ENCODE measurements around the gene CYTL1. TPM values are rescaled to one million over a fixed set of nuclear protein-coding genes. Genes with fewer than 3 reads are reported as not detected.

Gene CYTL1
- total RNA-seq, 1 donor from 2014 or later: not detected

DNA sequence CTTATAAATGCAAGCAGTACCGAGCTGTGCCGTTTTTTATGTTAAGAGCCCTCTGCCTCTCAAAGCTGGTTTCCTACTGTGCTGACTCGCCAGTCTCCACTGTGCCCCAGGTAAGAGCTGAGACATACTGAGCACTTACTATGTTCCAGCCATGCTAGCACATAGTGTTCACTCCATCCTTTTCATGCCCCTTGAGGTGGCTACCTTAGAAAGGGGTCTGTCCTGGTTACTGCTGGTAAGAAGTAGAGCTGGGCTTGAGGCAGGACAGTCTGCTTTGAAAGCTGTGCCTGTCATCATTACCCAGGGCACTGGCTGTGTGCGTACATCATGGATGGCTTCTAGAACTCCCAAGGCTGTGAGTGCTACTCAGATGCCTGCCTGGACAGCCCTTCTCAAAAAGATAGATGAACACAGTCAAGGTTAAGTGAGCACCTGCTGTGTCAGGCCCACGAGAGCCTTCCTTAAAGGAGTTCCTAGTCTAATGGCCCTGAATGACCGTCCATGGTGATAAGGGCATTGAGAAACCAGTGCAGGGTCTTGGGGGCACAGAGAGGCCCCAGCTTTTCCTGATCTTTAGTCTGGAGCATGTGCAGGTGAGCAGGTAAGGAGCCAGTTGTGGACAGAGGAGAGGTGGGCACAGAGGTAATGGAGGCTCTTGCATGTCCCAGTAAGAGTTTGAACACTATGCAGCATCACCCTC is 33.6 kb upstream of the CYTL1 start:
- no peak overlapping the region for H3K4me3 ChIP-seq (ENCODE audit: low read depth, low read length)
- no peaks in the 10 kb centered on the region for H3K36me3 ChIP-seq (ENCODE audit: control insufficient read depth, insufficient read depth, low read length)
- TF ChIP-seq, protein P1, sequence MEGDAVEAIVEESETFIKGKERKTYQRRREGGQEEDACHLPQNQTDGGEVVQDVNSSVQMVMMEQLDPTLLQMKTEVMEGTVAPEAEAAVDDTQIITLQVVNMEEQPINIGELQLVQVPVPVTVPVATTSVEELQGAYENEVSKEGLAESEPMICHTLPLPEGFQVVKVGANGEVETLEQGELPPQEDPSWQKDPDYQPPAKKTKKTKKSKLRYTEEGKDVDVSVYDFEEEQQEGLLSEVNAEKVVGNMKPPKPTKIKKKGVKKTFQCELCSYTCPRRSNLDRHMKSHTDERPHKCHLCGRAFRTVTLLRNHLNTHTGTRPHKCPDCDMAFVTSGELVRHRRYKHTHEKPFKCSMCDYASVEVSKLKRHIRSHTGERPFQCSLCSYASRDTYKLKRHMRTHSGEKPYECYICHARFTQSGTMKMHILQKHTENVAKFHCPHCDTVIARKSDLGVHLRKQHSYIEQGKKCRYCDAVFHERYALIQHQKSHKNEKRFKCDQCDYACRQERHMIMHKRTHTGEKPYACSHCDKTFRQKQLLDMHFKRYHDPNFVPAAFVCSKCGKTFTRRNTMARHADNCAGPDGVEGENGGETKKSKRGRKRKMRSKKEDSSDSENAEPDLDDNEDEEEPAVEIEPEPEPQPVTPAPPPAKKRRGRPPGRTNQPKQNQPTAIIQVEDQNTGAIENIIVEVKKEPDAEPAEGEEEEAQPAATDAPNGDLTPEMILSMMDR (IDR thresholded peaks at IDR 0.05; ENCODE audit: insufficient read depth, low read length, severe bottlenecking): no peak
- DNase-seq (ENCODE audit: low read depth) (no peak), FAIRE-seq (no peak)
- peaks cover 4% of the 10 kb centered on the region for H3K27me3 ChIP-seq (ENCODE audit: control insufficient read depth, insufficient read depth, low read length)

DNA sequence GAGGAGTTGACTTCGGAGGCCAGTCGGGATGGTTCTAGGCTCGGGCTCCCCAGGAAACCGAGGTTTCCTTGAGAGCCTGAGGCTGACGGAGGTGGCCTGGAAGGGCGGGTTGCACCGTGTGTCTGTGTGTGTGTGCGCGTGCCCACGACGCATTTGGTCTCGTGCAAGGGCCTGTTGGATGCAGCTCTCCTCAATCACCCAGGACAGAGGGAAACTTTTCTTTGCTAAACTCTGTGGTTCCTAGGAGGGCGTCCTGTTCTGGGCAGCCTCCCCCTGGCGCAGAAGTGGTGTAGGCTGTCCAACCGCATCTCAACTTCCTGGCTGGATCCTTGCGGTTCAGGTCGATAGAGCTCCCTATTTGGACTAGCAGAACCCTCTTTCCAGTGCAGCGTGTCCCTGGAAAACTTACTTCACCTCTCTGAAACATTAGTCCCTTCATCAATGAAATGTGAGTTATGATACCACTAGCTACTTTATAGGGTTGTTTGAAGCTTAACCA is 33.0 kb upstream of the CYTL1 start:
- Histone ChIP-seq H3K36me3 (ENCODE audit: control insufficient read depth, insufficient read depth, low read length) (no peaks in the 10 kb centered on the region), H3K4me3 (ENCODE audit: low read depth, low read length) (no peak overlapping the region), H3K27me3 (ENCODE audit: control insufficient read depth, insufficient read depth, low read length) (peaks cover 4% of the 10 kb centered on the region)
- FAIRE-seq (no peak), DNase-seq (ENCODE audit: low read depth) (no peak)
- TF ChIP-seq, protein P1 (IDR thresholded peaks at IDR 0.05; ENCODE audit: insufficient read depth, low read length, severe bottlenecking): no peak

DNA sequence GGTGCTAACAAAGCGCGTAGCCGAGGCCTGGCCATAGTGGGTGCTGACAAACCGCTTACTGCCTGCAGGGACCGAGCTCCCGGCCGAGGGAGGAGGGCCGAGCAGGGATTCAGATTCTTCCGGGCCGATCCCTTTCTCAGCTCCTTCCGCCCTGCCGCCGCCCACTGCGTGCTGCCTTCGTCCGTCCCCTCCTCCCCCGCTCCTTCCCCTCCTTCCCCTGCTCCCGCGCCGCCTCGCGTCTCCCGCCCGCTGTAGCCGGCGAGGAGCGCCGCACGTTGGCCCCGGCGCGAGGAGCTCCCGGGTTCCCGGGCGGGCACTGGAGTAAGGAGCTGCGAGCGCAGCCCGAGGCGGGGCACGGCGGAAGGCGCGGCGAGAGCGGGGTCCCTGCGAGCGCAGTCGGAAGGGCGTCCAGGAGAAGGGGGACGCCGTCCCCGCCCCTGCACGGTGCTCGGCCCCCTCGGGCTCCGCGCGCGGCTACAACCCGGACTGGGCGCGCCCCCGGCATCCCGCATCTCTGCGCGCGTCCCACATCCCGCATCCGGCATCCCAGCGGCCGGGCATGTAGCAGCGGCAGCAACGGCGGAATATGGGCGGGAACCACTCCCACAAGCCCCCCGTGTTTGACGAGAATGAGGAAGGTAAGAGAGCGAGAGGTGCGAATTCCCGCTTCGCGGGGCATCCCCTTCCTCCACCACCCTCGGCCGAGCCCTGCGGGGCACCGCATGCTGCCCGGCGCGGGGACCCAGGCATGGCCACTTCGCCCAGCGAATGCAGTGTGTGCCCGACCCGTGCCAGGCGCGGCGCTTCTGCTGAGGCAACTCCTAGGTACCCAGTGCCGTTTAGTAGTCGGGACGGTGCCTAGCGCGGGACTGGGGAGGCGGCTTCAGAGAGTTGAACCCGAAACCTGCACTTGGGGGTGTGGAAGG is 32.3 kb upstream of the CYTL1 start, which contains the start of gene STK32B:
Gene STK32B, plus strand, starts transcription at position 203 of the 926 bp plus-strand sequence.
- DNase-seq (ENCODE audit: low read depth) (peak; percentile 50), FAIRE-seq (no peak)
- peak within 1 kb of the TSS; percentile 34 for H3K4me3 ChIP-seq (ENCODE audit: low read depth, low read length)

DNA sequence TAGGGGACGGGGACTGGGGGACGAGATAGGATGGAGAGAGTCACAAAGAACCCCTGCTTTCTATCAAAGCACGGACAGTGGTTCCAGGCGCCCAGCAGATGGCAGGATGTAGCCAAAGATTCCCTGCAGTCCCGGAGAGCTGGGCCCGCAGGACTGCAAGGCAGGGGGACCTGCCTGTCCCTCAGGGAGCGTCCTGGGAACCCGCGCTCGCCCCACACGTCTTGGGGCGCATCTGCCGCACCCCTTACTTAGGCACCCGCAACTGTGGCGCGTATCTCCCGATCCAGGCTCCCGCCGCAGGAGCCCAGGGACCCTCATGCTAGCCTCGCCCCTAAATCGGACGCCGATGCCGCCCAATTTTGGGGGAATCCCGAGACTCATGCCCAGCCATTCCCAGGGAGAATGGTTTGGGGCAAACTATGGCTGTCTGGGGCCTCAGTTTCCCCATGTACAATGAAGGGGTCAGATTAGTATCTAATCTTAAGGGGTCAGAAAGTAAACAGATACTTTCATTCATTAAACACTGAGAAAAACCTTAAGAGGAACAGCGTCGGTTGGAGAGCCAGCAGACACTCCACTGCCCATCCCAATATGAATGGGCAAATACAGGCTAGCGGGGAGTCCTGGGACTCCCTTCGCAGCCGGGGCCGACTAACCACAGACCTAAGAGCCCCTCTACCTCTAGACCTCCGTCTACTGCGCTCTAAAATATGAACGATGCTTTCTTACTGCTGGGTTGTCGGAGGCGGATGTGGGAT is 31.4 kb upstream of the CYTL1 start:
- Histone ChIP-seq H3K27me3 (ENCODE audit: control insufficient read depth, insufficient read depth, low read length) (peaks cover 4% of the 10 kb centered on the region), H3K4me3 (ENCODE audit: low read depth, low read length) (peak overlapping the region; percentile 34), H3K36me3 (ENCODE audit: control insufficient read depth, insufficient read depth, low read length) (no peaks in the 10 kb centered on the region)
- no peak for FAIRE-seq
- DNase-seq (ENCODE audit: low read depth): peak; percentile 52
- TF ChIP-seq, protein P1 (IDR thresholded peaks at IDR 0.05; ENCODE audit: insufficient read depth, low read length, severe bottlenecking): peak; percentile 86

More for the DNA sequence above, 32.3 kb upstream of the CYTL1 start, which contains the start of gene STK32B:
- TF ChIP-seq, protein P1 (IDR thresholded peaks at IDR 0.05; ENCODE audit: insufficient read depth, low read length, severe bottlenecking): no peak
- Histone ChIP-seq H3K27me3 (ENCODE audit: control insufficient read depth, insufficient read depth, low read length) (peaks cover 4% of the 10 kb centered on the region), H3K36me3 (ENCODE audit: control insufficient read depth, insufficient read depth, low read length) (no peaks in the 10 kb centered on the region)

DNA sequence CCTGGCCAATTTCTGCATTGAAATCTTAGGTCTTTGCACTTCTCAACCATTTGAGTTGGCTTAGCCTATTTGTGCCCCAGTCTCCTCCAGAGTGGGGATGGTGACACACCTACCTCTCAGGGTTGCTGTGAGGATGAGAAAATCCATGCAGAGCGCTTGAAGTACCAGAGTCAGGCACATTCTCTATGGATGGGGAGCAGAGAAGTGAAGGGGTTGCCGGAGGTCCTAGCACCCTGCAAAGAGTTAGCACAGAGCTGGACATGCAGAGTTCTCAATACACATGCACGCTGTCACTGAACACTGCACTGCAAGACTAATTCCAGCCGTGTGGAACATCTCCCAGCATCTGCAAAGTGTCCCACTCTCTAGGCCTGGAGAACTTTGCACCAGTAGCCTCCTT is 29.5 kb upstream of the CYTL1 start:
- Histone ChIP-seq H3K36me3 (ENCODE audit: control insufficient read depth, insufficient read depth, low read length) (no peaks in the 10 kb centered on the region), H3K27me3 (ENCODE audit: control insufficient read depth, insufficient read depth, low read length) (peaks cover 4% of the 10 kb centered on the region), H3K4me3 (ENCODE audit: low read depth, low read length) (no peak overlapping the region)
- DNase-seq (ENCODE audit: low read depth): no peak
- no peak for FAIRE-seq
- TF ChIP-seq, protein P1 (IDR thresholded peaks at IDR 0.05; ENCODE audit: insufficient read depth, low read length, severe bottlenecking): no peak
